Erythroblast (primary cell): Measurements from ENCODE around the gene FCMR.

Source experiments
- GATA1 ChIP-seq: IDR thresholded peaks from 2 replicates; pipeline ENCODE4 v1.6.1; 2011; ENCODE audit warnings: low read depth, mild to moderate bottlenecking, control low read depth, low read length, moderate library complexity
- POLR2A ChIP-seq: IDR thresholded peaks from 2 replicates; pipeline ENCODE4 v1.6.1; 2011; ENCODE audit warnings: mild to moderate bottlenecking, low read length

DNA sequence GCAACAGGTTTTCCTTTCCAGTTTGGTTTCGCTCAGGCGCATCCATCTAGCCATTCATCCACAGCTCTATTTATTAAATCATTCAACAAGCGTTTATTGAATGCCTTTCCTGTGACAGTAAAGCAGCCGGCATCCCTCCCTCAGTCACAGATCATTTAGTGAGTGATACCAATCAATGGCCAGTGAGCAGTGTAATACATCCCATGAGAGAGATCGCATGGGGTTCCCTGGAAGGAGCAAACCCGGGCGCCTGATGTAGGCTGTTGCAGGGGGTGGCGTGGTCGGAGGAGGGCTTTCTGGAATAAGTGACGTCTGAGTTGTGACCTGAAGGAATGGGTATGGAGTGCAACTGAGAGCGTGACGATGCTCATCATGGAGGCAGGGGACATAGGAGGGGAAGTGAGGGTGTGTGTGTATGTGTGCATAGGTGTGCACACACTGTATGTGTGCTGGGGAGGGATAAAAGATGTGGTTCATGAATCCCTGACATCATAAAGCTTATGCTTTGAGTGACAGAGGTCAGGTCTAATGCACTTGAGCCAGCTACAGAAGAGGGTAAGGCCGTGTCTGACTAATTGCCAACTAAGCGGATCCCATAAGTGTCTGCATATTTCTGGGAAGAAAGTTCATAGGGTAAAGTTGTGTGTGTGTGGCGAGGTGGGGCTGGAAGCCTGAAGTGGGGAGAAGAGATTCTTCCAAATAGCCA is 6.6 kb downstream of the FCMR start:
- no peak for TF ChIP-seq POLR2A
- no peak for TF ChIP-seq GATA1
